Measurements from ENCODE around the gene NOTUM. TPM values are rescaled to one million over a fixed set of nuclear protein-coding genes. Genes with fewer than 3 reads are reported as not detected.
A peak's percentile ranks its signal among the peaks of the same experiment; 100 is the strongest.

Gene NOTUM
- total and polyA plus RNA-seq, 9 of the 15 experiments (the other 6 are each of a cell fraction or from before 2014, with no cell fraction given) = 0.03 to 14.0 (median 4.1) TPM

DNA sequence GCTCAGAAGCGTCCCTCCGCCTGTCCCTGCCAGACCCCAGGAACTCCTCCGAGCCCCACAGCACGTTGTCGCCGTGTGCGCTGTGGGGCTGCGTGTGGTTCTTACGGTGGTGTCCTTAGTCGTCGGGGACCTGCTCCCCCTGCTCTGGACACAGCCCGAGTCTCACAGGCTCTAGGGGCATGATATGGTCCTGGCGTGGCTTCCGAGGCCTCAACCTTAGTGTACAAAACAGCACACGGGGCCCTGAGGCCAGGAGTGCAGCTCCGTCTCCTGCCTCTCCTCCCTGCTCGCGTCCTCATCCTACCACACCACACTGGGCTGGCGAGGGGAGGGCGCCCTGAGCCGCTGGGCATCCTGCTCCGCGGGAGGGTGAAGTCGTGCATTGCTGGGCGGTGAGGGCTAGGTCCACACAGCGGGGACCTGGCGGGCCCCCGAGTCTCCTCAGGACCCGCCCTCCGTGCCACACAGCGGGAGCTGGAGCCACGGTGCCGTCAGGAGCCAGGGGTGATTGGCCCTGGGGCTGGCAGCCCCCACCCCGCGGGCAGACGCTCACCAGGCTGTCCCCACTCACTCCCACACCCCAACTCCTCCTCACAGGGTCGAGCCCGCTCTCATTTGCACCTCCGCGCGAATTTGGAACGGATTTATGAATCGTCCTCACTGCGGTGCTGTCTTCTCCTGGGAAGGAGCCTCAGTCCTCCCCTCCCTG lies 32.3 kb downstream of the NOTUM start:
- Histone ChIP-seq H3K79me2 (ENCODE audit: control insufficient read depth, insufficient read depth, low read length) (peaks cover 54% of the 10 kb centered on the region), H3K9me1 (ENCODE audit: control insufficient read depth, insufficient read depth, low read length) (peaks cover 9% of the 10 kb centered on the region), H3K4me2 (ENCODE audit: insufficient read depth, low read length) (peak overlapping the region; percentile 89), H3K27me3 (ENCODE audit: control insufficient read depth in 2 of 2, insufficient read depth in 2 of 2, low read length in 2 of 2) (no peaks in the 10 kb centered on the region), H3K4me1 (replicated peaks in 1 of 2; ENCODE audit: control insufficient read depth in 2 of 2, insufficient read depth in 2 of 2, low read length in 2 of 2) (peaks cover 48 to 96% of the 10 kb centered on the region in 2 experiments), H3K4me3 (peak overlapping the region; percentile 81), H3K9ac (ENCODE audit: insufficient read depth in 1 of 2, low read depth in 2 of 2, low read length in 2 of 2) (peak overlapping the region; percentile 76 to 95), H2AFZ (ENCODE audit: low read depth, low read length) (peak overlapping the region; percentile 86), H4K20me1 (replicated peaks; ENCODE audit: control insufficient read depth, insufficient read depth, low read length) (peaks cover 14% of the 10 kb centered on the region), H3K9me3 (replicated peaks; ENCODE audit: control insufficient read depth, insufficient read depth, low read depth, low read length) (no peaks in the 10 kb centered on the region), H3K27ac (ENCODE audit: extremely low read depth, low read depth, low read length) (peak overlapping the region; percentile 70), H3K36me3 (ENCODE audit: control insufficient read depth, insufficient read depth, low read length) (peaks cover 13% of the 10 kb centered on the region; the same call in 2 of the 3 replicates)
- intact Hi-C loops (cut with micrococcal nuclease) (no loop called here), in situ Hi-C loops (cut with MboI) (no loop called here)
- 28% methylated on average over 36 of the region's 44 CpGs for WGBS (ENCODE audit: insufficient coverage, low coverage, missing lambda C conversion rate)
- POLR2A ChIA-PET = interaction anchor here (0.6 to 3.8 kb wide), 11 partner anchors 8 to 719 kb away, joined by 3 to 21 read pairs (median 3); partner anchors contain the start of gene PYCR1
- ATAC-seq = peak; percentile 0; the same call in 1 of the 3 replicates
- TSS peak; percentile 48 for BruUV-seq (replicated peaks)
- FAIRE-seq = no peak
- CTCF ChIA-PET (ENCODE audit: low intra/inter-chr PET ratio) = interaction anchor here (0.6 kb wide), 1 partner anchor 109 kb away, joined by 3 read pairs; the partner anchor contains the start of gene DCXR
- no peak for DNase-seq (ENCODE audit: extremely low read depth in 1 of 4, low spot score in 3 of 4)
- 0 out of 2 replicates have a peak, but pooled peaks have one; percentile 3 for TF ChIP-seq XRCC5 (IDR thresholded peaks at IDR 0.05; ENCODE audit: low read depth, low read length)
- 0 out of 2 replicates have a peak, but pooled peaks have one; percentile 3 for TF ChIP-seq KAT7 (CRISPR knock-in tag; IDR thresholded peaks at IDR 0.05; ENCODE audit: borderline replicate concordance)
- TF ChIP-seq, protein P1, sequence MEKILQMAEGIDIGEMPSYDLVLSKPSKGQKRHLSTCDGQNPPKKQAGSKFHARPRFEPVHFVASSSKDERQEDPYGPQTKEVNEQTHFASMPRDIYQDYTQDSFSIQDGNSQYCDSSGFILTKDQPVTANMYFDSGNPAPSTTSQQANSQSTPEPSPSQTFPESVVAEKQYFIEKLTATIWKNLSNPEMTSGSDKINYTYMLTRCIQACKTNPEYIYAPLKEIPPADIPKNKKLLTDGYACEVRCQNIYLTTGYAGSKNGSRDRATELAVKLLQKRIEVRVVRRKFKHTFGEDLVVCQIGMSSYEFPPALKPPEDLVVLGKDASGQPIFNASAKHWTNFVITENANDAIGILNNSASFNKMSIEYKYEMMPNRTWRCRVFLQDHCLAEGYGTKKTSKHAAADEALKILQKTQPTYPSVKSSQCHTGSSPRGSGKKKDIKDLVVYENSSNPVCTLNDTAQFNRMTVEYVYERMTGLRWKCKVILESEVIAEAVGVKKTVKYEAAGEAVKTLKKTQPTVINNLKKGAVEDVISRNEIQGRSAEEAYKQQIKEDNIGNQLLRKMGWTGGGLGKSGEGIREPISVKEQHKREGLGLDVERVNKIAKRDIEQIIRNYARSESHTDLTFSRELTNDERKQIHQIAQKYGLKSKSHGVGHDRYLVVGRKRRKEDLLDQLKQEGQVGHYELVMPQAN (IDR thresholded peaks at IDR 0.05; ENCODE audit: borderline replicate concordance) = peak; percentile 2; the same call in 1 of the 2 replicates
- TF ChIP-seq SIN3A (IDR thresholded peaks at IDR 0.05; ENCODE audit: borderline replicate concordance in 2 of 2, control insufficient read depth in 1 of 2, low read depth in 2 of 2, low read length in 2 of 2) = 0 out of 4 replicates have a peak, but pooled peaks of 1 of the 2 experiments have one; percentile 2
- TF ChIP-seq, protein P2, sequence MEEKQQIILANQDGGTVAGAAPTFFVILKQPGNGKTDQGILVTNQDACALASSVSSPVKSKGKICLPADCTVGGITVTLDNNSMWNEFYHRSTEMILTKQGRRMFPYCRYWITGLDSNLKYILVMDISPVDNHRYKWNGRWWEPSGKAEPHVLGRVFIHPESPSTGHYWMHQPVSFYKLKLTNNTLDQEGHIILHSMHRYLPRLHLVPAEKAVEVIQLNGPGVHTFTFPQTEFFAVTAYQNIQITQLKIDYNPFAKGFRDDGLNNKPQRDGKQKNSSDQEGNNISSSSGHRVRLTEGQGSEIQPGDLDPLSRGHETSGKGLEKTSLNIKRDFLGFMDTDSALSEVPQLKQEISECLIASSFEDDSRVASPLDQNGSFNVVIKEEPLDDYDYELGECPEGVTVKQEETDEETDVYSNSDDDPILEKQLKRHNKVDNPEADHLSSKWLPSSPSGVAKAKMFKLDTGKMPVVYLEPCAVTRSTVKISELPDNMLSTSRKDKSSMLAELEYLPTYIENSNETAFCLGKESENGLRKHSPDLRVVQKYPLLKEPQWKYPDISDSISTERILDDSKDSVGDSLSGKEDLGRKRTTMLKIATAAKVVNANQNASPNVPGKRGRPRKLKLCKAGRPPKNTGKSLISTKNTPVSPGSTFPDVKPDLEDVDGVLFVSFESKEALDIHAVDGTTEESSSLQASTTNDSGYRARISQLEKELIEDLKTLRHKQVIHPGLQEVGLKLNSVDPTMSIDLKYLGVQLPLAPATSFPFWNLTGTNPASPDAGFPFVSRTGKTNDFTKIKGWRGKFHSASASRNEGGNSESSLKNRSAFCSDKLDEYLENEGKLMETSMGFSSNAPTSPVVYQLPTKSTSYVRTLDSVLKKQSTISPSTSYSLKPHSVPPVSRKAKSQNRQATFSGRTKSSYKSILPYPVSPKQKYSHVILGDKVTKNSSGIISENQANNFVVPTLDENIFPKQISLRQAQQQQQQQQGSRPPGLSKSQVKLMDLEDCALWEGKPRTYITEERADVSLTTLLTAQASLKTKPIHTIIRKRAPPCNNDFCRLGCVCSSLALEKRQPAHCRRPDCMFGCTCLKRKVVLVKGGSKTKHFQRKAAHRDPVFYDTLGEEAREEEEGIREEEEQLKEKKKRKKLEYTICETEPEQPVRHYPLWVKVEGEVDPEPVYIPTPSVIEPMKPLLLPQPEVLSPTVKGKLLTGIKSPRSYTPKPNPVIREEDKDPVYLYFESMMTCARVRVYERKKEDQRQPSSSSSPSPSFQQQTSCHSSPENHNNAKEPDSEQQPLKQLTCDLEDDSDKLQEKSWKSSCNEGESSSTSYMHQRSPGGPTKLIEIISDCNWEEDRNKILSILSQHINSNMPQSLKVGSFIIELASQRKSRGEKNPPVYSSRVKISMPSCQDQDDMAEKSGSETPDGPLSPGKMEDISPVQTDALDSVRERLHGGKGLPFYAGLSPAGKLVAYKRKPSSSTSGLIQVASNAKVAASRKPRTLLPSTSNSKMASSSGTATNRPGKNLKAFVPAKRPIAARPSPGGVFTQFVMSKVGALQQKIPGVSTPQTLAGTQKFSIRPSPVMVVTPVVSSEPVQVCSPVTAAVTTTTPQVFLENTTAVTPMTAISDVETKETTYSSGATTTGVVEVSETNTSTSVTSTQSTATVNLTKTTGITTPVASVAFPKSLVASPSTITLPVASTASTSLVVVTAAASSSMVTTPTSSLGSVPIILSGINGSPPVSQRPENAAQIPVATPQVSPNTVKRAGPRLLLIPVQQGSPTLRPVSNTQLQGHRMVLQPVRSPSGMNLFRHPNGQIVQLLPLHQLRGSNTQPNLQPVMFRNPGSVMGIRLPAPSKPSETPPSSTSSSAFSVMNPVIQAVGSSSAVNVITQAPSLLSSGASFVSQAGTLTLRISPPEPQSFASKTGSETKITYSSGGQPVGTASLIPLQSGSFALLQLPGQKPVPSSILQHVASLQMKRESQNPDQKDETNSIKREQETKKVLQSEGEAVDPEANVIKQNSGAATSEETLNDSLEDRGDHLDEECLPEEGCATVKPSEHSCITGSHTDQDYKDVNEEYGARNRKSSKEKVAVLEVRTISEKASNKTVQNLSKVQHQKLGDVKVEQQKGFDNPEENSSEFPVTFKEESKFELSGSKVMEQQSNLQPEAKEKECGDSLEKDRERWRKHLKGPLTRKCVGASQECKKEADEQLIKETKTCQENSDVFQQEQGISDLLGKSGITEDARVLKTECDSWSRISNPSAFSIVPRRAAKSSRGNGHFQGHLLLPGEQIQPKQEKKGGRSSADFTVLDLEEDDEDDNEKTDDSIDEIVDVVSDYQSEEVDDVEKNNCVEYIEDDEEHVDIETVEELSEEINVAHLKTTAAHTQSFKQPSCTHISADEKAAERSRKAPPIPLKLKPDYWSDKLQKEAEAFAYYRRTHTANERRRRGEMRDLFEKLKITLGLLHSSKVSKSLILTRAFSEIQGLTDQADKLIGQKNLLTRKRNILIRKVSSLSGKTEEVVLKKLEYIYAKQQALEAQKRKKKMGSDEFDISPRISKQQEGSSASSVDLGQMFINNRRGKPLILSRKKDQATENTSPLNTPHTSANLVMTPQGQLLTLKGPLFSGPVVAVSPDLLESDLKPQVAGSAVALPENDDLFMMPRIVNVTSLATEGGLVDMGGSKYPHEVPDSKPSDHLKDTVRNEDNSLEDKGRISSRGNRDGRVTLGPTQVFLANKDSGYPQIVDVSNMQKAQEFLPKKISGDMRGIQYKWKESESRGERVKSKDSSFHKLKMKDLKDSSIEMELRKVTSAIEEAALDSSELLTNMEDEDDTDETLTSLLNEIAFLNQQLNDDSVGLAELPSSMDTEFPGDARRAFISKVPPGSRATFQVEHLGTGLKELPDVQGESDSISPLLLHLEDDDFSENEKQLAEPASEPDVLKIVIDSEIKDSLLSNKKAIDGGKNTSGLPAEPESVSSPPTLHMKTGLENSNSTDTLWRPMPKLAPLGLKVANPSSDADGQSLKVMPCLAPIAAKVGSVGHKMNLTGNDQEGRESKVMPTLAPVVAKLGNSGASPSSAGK (IDR thresholded peaks at IDR 0.05) = peak; percentile 53; the same call in 1 of the 2 replicates
- TF ChIP-seq ZNF124 (CRISPR knock-in tag; IDR thresholded peaks at IDR 0.05) = 0 out of 2 replicates have a peak, but pooled peaks have one; percentile 27
